ENCODE results near the gene DDX31.

Gene DDX31

GRCh38 chr9:132644251-132644650, 25.5 kb downstream of the DDX31 start:
- TF ChIP-seq CTCF (IDR thresholded peaks at IDR 0.05): no peak; the same call in 1 of the 2 replicates

GRCh38 chr9:132641216-132641615, 28.6 kb downstream of the DDX31 start:
- TF ChIP-seq CTCF (IDR thresholded peaks at IDR 0.05): no peak

- TF ChIP-seq CTCF (IDR thresholded peaks at IDR 0.05): no peak
Measured at GRCh38 chr9:132639322-132639721, 30.5 kb downstream of the DDX31 start.

GRCh38 chr9:132638240-132638639, 31.5 kb downstream of the DDX31 start:
- TF ChIP-seq CTCF (IDR thresholded peaks at IDR 0.05): no peak

- no peak for TF ChIP-seq CTCF (IDR thresholded peaks at IDR 0.05)
Measured at GRCh38 chr9:132637801-132638200, 32.0 kb downstream of the DDX31 start.

- no peak for TF ChIP-seq CTCF (IDR thresholded peaks at IDR 0.05)
Measured at GRCh38 chr9:132637351-132637750, 32.4 kb downstream of the DDX31 start.

- no peak for TF ChIP-seq CTCF (IDR thresholded peaks at IDR 0.05)
Measured at GRCh38 chr9:132634327-132634726, 35.5 kb downstream of the DDX31 start.

- TF ChIP-seq CTCF (IDR thresholded peaks at IDR 0.05): no peak
Measured at GRCh38 chr9:132632413-132633129, 37.2 kb downstream of the DDX31 start.

Measured in LNCAP (cell line).